ENCODE results near the gene DPP4. TPM values are rescaled to one million over a fixed set of nuclear protein-coding genes. Genes with fewer than 3 reads are reported as not detected.

Gene DPP4
- polyA plus RNA-seq, 3 donors from 2014 or later = 2.5 to 6.0 (median 4.3) TPM

DNA sequence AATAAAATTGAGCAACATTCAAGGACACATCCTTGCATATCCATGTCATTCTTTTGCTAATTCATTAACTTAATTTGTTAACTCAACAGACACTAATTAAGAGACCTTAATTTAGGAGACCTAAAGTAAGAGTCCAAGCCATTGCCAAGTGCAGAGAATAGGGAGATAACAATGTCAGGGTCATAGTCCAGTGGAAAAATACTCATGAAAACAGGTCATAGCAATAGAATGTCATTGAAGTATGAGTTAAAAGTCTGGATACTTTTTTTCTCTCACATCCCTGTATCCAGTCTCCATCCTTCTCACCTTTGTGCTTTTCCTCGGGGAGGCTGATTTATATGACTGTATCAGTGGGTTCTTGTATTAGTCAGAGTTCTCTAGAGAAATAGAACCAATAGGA lies 26.6 kb upstream of the DPP4 start:
- Mint-ChIP-seq H3K27me3 (ENCODE audit: low read depth in 3 of 3) (peaks cover 0 to 2% (median 0%) of the 10 kb centered on the region in 3 donors), H3K9me3 (peaks cover 0 to 4% (median 0%) of the 10 kb centered on the region in 6 donors), H3K27ac (no peak overlapping the region), H3K4me1 (no peaks in the 10 kb centered on the region), H3K36me3 (no peaks in the 10 kb centered on the region), H3K4me3 (no peak overlapping the region)
- DNase-seq = no peak

DNA sequence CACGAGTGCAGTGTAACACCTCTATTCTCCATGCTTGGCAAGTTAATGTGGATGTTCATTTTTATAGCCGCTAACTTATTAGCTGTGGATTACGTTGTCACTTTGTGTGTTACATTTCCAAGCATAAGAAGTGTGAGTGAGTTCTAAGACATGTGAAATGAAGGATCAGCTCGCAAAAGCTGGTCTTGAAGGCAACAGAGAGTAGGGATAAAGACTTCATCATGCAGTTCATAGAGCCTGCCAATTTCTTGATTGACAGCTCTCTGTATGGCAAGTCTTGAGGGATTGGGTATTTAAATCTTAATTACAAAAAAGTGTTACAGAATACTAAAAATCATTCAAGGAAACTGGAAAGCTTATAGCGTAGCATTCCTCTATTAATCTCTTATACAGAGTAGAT lies 25.8 kb upstream of the DPP4 start:
- no peak overlapping the region for H3K4me3 Mint-ChIP-seq
- peaks cover 0 to 4% (median 0%) of the 10 kb centered on the region in 6 donors for H3K9me3 Mint-ChIP-seq
- H3K27me3 Mint-ChIP-seq (ENCODE audit: low read depth in 3 of 3) = peaks cover 0 to 2% (median 0%) of the 10 kb centered on the region in 3 donors
- H3K27ac Mint-ChIP-seq = no peak overlapping the region
- no peak for DNase-seq
- no peaks in the 10 kb centered on the region for H3K4me1 Mint-ChIP-seq
- H3K36me3 Mint-ChIP-seq = no peaks in the 10 kb centered on the region

DNA sequence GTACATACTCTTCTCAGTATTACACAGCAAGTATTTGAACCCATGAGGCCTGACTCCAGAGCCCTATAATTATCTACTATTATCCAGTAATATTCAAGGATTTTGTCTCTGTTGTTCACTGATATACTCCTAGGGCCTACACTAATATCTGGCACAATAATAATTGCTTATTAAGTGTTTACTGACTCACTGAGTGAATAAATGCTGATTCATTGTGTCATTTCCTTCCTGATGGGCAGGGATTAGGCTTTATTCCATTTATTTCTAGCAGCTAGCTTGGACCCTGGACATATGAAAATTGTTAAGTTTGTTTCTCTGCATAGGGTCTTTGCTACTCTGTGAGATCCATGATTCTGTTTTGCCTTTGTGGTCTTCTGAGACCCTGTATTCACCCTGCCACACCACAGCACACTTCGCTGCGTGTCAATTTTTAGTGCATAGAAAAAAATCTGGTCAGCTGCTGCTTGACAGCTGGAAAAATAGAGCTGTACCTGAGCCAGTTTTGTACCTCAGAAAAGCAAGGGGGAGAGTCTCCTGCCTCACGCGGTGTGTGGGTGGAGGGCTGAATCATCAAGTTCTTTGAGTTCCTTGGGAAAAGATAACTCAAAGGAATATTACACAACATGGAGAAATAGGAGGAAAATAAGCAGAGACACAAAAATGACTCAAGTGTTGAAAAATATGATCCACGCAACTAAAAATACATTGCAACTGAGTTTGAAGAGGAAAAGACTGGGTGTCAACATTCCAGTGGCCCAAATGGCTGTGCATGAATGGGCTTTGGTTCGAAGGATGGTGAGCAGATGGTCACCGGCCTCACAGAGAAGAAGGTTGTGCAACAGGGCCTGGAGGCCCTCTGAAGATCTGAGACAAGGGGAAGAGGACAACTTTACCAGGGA lies 18.9 kb upstream of the DPP4 start:
- H3K27me3 Mint-ChIP-seq (ENCODE audit: low read depth in 3 of 3) = no peaks in the 10 kb centered on the region
- no peaks in the 10 kb centered on the region for H3K36me3 Mint-ChIP-seq
- H3K9me3 Mint-ChIP-seq = no peaks in the 10 kb centered on the region
- DNase-seq = no peak
- no peak overlapping the region for H3K27ac Mint-ChIP-seq
- no peaks in the 10 kb centered on the region for H3K4me1 Mint-ChIP-seq
- no peak overlapping the region for H3K4me3 Mint-ChIP-seq

DNA sequence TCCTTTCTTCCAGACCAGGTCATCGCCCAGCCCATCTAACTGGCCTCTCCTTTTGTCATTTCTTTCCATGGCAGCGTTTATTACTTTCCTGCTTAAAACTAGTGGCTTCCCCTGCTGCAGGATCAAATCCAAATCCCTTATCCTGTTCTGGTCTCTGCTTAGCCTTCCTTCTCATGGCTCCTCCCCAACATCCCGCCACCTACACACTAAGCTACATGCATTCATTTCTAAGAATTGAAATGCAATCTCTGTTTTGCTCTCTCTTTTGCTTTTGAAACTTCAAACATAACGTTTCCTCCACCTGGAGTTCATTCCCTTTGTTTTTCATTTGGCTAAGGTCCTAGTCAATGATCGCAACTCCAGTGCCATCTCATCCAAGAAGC lies 18.0 kb upstream of the DPP4 start:
- no peak overlapping the region for H3K4me3 Mint-ChIP-seq
- H3K27me3 Mint-ChIP-seq (ENCODE audit: low read depth in 3 of 3) = no peaks in the 10 kb centered on the region
- H3K36me3 Mint-ChIP-seq = no peaks in the 10 kb centered on the region
- H3K4me1 Mint-ChIP-seq = no peaks in the 10 kb centered on the region
- no peaks in the 10 kb centered on the region for H3K9me3 Mint-ChIP-seq
- no peak for DNase-seq
- no peak overlapping the region for H3K27ac Mint-ChIP-seq

DNA sequence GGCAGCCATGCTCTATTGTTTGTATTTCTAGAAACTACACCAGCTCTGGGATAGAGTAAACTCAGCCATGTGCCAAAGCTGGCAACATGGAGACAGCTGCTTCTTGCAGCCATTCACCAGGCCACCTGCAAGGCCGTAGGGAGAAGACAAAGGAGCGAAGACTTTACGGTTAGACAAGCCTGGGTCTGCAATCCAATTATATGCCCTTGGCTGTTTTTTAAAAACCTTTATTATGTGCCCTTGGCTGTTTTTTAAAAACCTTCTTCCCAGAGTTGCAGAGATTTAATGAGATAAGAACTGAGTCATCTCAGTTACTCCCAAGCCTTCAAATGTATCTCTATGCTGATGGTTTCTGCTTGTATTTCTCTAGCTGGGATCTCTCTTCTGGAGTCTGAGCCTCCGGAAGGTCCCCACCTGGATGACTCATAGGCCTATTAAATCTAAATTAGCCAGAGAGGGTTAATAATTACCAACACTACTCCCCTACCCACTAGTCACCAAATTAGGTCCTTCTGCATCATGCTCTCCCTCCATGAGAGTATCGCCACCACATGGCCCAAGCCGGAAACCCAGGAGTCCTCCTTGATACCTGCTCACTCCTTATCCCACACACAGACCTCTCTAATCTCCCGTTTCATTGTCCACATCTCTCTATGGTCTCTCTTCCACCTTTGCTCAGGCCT lies 17.5 kb upstream of the DPP4 start:
- no peaks in the 10 kb centered on the region for H3K9me3 Mint-ChIP-seq
- no peak for DNase-seq
- no peak overlapping the region for H3K4me3 Mint-ChIP-seq
- H3K4me1 Mint-ChIP-seq = no peaks in the 10 kb centered on the region
- no peak overlapping the region for H3K27ac Mint-ChIP-seq
- H3K36me3 Mint-ChIP-seq = no peaks in the 10 kb centered on the region
- no peaks in the 10 kb centered on the region for H3K27me3 Mint-ChIP-seq (ENCODE audit: low read depth in 3 of 3)

DNA sequence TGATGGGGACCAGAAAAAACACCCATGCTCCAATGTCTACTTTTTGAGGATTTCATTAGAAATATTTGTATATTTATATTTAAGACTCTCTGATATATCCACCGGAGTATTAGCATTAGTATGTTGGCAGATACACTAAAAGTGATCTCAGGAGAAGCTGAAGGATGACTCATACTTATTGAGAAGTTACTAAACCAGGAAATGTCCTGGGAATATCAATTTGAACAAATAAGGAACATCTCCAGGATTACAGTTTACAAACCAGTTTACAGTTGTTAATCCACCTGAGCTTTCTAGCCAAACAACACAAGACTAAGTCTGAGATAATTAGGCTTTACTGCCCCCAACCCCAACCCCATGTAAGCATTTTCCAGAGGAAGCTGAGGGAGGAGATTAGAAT lies 16.1 kb upstream of the DPP4 start:
- Mint-ChIP-seq H3K36me3 (no peaks in the 10 kb centered on the region), H3K9me3 (peaks cover 0 to 2% (median 0%) of the 10 kb centered on the region in 6 donors), H3K27me3 (ENCODE audit: low read depth in 3 of 3) (no peaks in the 10 kb centered on the region)

DNA sequence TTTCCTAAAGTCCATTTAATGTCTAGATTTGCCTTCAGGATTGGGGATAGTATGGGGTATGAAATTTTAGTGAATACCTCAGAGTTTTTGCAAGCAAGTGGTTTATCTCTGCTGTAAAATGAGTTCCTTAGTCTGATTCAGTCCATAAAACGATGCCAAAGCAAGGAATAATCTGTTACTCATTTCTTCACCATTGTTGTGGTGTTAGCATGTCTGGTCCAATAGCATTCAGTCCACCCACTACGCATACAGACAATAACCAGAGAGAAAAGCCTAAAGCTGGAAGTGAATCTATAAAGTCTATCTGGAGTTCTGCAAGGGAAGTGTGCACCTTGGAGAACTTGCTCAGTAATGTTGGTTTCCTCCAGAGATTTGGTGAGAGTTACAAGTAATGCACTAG lies 12.9 kb upstream of the DPP4 start:
- no peaks in the 10 kb centered on the region for H3K4me1 Mint-ChIP-seq
- DNase-seq = no peak
- no peak overlapping the region for H3K4me3 Mint-ChIP-seq
- H3K27me3 Mint-ChIP-seq (ENCODE audit: low read depth in 3 of 3) = no peaks in the 10 kb centered on the region
- H3K36me3 Mint-ChIP-seq = no peaks in the 10 kb centered on the region
- H3K9me3 Mint-ChIP-seq = peaks cover 0 to 6% (median 0%) of the 10 kb centered on the region in 6 donors
- H3K27ac Mint-ChIP-seq = no peak overlapping the region

More for the DNA sequence above, 16.1 kb upstream of the DPP4 start:
- Mint-ChIP-seq H3K4me1 (no peaks in the 10 kb centered on the region), H3K27ac (no peak overlapping the region), H3K4me3 (no peak overlapping the region)
- DNase-seq = no peak

DNA sequence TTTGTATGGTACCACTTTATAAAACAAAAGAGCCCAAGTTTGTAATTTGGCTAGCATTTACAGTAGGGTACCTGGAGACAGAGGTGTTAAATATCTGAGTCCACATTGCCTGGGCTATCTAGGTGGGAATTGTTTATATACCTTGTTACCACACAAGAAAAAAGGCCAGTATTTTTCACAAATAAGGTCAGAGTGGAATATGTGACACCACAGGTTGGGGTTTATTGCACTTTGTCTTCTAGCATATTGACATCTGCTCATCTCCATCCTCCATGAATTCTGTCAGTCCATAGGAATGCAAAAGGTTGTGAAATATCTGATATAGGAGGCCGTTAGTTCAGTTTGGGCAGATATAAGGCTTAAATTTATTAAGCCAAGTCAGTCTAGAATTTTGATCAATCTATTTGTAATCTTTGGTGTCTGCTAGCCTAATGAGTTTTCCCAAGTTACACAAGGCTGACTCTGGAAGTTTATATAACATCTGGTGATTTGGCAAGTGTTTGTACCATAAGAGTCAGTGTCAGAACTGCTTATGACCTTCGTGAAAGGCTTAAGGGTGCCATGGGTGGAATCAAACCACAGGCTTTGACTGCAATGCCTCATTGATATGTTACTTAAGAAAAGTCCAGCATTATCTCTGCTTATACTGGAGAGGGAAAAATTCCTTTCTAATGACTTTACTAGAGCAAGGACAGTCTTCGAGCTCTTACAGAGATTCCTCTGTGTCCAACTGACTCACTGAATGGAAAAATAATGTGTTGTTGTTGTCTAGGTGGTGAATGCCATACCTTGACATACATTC lies 11.3 kb upstream of the DPP4 start:
- Mint-ChIP-seq H3K9me3 (peaks cover 0 to 6% (median under 1%) of the 10 kb centered on the region in 6 donors), H3K36me3 (no peaks in the 10 kb centered on the region), H3K4me1 (no peaks in the 10 kb centered on the region), H3K4me3 (no peak overlapping the region), H3K27me3 (ENCODE audit: low read depth in 3 of 3) (no peaks in the 10 kb centered on the region), H3K27ac (no peak overlapping the region)
- DNase-seq = no peak

DNA sequence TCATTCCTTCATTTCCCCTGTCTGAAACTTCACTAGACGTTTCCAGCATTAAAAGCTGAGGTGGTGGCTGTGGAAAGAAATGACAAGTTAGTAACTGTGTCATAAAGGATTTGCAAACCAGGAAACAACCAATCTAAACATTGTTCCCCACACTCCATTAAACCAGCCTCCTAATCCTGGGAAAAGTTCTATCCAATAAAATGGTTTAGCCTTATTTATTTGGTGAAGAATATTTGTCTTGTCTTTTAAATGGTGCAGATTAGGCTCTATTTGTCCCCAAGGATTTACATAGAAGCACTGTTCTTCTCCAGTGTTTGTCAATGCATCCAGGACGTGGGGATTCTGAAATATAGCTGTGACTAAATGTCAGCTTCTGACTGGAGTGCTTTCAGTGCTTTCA lies 10.5 kb upstream of the DPP4 start:
- Mint-ChIP-seq H3K4me3 (no peak overlapping the region), H3K36me3 (no peaks in the 10 kb centered on the region), H3K27ac (no peak overlapping the region), H3K27me3 (ENCODE audit: low read depth in 3 of 3) (no peaks in the 10 kb centered on the region), H3K4me1 (no peaks in the 10 kb centered on the region), H3K9me3 (peaks cover 0 to 9% (median 5%) of the 10 kb centered on the region in 6 donors)
- no peak for DNase-seq

DNA sequence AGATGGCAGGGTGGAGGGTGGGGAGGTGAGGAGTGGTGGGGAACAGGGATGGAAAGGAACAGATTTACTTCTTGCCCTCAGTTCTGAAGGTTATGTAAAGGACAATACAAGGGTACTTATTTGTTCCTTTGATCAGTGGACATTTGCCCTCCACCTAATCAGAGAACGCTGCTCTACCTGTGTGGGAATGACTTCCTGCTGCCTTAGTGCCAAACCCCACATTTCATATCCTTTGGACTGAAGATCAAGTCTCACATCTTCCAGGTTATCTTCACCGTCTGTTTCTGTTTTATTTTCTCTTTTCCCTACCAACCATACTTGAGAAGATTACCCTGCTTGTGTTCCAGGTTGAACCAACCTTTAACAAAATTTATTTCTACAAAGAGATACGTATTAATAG lies 8.7 kb upstream of the DPP4 start:
- no peaks in the 10 kb centered on the region for H3K4me1 Mint-ChIP-seq
- H3K36me3 Mint-ChIP-seq = no peaks in the 10 kb centered on the region

DNA sequence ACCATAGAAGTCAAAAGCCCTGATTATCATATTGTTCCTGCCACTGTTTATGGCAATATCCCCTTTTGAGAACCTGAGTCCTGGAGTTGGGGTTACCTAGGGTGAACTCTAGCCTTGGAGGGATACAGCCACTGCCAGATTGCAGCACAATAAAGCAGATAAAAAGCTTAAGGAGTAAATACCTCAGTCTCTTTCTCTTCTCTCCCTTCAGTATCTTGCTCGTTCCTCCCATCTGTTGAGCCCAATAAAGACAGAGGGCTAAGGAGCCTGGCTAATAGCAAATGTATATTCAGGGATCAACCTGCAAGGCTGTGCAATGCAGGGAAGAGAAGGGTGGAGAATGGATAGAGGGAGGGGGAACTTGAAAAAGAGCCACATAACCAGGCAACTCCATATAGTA lies 8.0 kb upstream of the DPP4 start:
- Mint-ChIP-seq H3K27ac (no peak overlapping the region), H3K4me1 (no peaks in the 10 kb centered on the region), H3K27me3 (ENCODE audit: low read depth in 3 of 3) (no peaks in the 10 kb centered on the region), H3K4me3 (no peak overlapping the region), H3K36me3 (no peaks in the 10 kb centered on the region), H3K9me3 (peaks cover 4 to 28% (median 15%) of the 10 kb centered on the region in 6 donors)
- DNase-seq = no peak

More for the DNA sequence above, 8.7 kb upstream of the DPP4 start:
- Mint-ChIP-seq H3K27me3 (ENCODE audit: low read depth in 3 of 3) (no peaks in the 10 kb centered on the region), H3K4me3 (no peak overlapping the region), H3K27ac (no peak overlapping the region), H3K9me3 (peaks cover 4 to 24% (median 14%) of the 10 kb centered on the region in 6 donors)
- no peak for DNase-seq

DNA sequence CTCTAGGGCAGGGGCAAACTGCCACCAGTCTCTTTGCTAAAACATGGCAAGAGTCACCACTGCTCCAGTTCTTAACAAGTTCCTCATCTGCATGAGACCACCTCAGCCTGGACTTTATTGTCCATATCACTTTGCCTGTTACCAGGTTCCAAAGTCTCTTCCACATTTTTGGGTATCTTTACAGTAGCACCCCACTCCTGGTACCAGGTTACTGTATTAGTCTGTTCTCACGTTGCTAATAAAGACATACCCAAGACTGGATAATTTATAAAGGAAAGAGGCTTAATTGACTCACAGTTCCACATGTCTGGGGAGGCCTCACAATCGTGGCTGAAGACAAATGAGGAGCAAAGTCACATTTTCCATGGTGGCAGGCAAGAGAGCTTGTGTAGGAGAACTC lies 5.5 kb upstream of the DPP4 start:
- H3K4me1 Mint-ChIP-seq = peaks cover under 1 to 2% of the 10 kb centered on the region in 2 donors
- no peaks in the 10 kb centered on the region for H3K36me3 Mint-ChIP-seq
- H3K27me3 Mint-ChIP-seq (ENCODE audit: low read depth in 3 of 3) = peaks cover 0 to 14% (median 5%) of the 10 kb centered on the region in 3 donors
- no peak overlapping the region for H3K4me3 Mint-ChIP-seq
- H3K27ac Mint-ChIP-seq = no peak overlapping the region
- no peak for DNase-seq
- peaks cover 4 to 28% (median 15%) of the 10 kb centered on the region in 6 donors for H3K9me3 Mint-ChIP-seq

DNA sequence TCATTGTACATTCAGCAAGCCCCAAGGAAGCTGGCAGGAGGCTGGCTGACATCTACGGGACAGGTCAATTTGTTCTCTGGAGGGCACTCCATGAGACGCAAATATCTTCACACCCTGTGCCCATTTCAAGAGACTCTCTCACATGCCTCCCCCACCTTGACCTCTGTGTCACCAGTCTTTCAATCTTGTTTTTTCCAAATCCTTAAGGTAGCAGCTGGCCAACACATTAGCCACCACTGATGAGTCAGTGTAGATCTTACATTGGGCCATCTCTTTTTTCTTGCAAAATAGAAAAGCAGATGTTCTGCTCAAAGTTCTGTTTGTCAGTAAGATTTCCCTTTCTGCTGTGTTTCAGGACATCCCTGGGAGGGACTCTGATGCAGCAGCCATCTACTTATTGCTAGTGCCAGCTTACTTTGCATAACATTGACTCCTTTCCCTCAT lies 1.7 kb upstream of the DPP4 start:
- peaks cover 2 to 28% (median 14%) of the 10 kb centered on the region in 6 donors for H3K9me3 Mint-ChIP-seq
- no peak overlapping the region for H3K4me3 Mint-ChIP-seq
- peaks cover 5 to 24% (median 7%) of the 10 kb centered on the region in 3 donors for H3K27me3 Mint-ChIP-seq (ENCODE audit: low read depth in 3 of 3)
- H3K27ac Mint-ChIP-seq = no peak overlapping the region
- no peak for DNase-seq
- H3K36me3 Mint-ChIP-seq = no peaks in the 10 kb centered on the region
- H3K4me1 Mint-ChIP-seq = peaks cover 5 to 10% of the 10 kb centered on the region in 2 donors

Measured in immature natural killer cell (primary cell).